DND-41 (cell line): ENCODE results near the gene PTPN1.

Experiments used
- ATAC-seq: fragments of 200-7000 bp; cut with Tn5 transposase; 3 replicates; pipeline ENCODE4 v1.9.1; 2021; ENCODE audit warnings: low read depth; ENCODE audit not compliant: insufficient read depth
- DNase-seq: peaks from one replicate; pipeline ENCODE4 v3.0.0-alpha.2; 2020
- H2AFZ ChIP-seq: 2 replicates; pipeline ENCODE4 v1.6.0; 2012; ENCODE audit warnings: low read depth, low read length
- H3K27ac ChIP-seq: 2 replicates; pipeline ENCODE4 v1.5.1; 2012; ENCODE audit warnings: low read length, inconsistent platforms
- H3K27me3 ChIP-seq: fragments of 200-600 bp; sonication (generic); 2 replicates; pipeline ENCODE4 v1.6.0; 2012; ENCODE audit warnings: low read length, mild to moderate bottlenecking, inconsistent platforms; ENCODE audit not compliant: insufficient read depth, poor library complexity
- H3K36me3 ChIP-seq: 2 replicates; pipeline ENCODE4 v1.5.1; 2012; ENCODE audit warnings: low read length, inconsistent platforms; ENCODE audit not compliant: insufficient read depth
- H3K4me1 ChIP-seq: 2 replicates; pipeline ENCODE4 v1.5.1; 2012; ENCODE audit warnings: mild to moderate bottlenecking, low read length; ENCODE audit not compliant: insufficient read depth
- H3K4me2 ChIP-seq: 2 replicates; pipeline ENCODE4 v1.6.0; 2012; ENCODE audit warnings: mild to moderate bottlenecking, moderate library complexity, low read length, inconsistent platforms; ENCODE audit not compliant: insufficient read depth
- H3K4me3 ChIP-seq, 2 experiments: fragments of 200-600 bp in 1 of 2; shearing (Covaris generic) in 1 of 2; 2 replicates each; pipeline ENCODE4 v1.5.1; 2012 to 2016; ENCODE audit warnings: inconsistent platforms in 2 of 2, low read length in 2 of 2, mild to moderate bottlenecking in 2 of 2, low read depth in 1 of 2, moderate library complexity in 1 of 2
- H3K79me2 ChIP-seq: 2 replicates; pipeline ENCODE4 v1.6.0; 2012; ENCODE audit warnings: low read length, inconsistent platforms; ENCODE audit not compliant: insufficient read depth
- H3K9ac ChIP-seq: 2 replicates; pipeline ENCODE4 v1.6.0; 2012; ENCODE audit warnings: low read depth, mild to moderate bottlenecking, inconsistent platforms, low read length, moderate library complexity
- H3K9me3 ChIP-seq: 2 replicates; pipeline ENCODE4 v1.5.1; 2012; ENCODE audit warnings: low read length, moderate library complexity, mild to moderate bottlenecking, inconsistent platforms; ENCODE audit not compliant: insufficient read depth, severe bottlenecking
- H4K20me1 ChIP-seq: 2 replicates; pipeline ENCODE4 v1.6.0; 2012; ENCODE audit warnings: low read length; ENCODE audit not compliant: insufficient read depth
- EZH2 ChIP-seq: IDR thresholded peaks from 3 replicates; pipeline ENCODE4 v1.6.1; 2012; ENCODE audit warnings: borderline replicate concordance, low read depth, mild to moderate bottlenecking, moderate library complexity, low read length, inconsistent platforms; ENCODE audit not compliant: severe bottlenecking
- TF ChIP-seq, protein P1 (sequence below): IDR thresholded peaks from 2 replicates; pipeline ENCODE4 v1.5.1; 2012; ENCODE audit warnings: borderline replicate concordance, low read length, moderate library complexity, mild to moderate bottlenecking; ENCODE audit not compliant: poor library complexity, severe bottlenecking; ENCODE audit errors: extremely low read depth

Gene PTPN1

DNA sequence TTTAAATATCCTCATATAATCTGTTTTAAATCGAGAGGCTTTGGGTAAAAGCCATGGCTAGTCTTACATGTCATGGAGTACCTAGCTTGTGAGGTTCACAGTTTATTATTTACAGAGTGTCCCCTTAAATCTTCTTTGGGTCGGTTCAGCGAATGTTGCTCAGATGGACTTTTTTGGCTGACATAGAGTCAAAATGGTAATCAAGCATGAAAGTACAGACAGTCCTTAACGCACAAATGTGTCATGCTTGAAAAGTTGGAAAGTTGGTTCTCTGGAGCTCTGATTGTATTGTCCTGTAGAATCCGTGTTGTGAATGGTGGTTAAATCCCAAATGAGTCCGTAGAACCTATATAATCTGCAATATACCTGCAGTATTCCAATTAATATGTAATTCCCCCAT lies 22.0 kb downstream of the PTPN1 start:
- H3K9me3 ChIP-seq, result no peaks in the 10 kb centered on the region
- 0 out of 2 replicates have a peak, but pooled peaks cover 4% of the 10 kb centered on the region for H3K36me3 ChIP-seq
- H3K4me1 ChIP-seq, result no peaks in the 10 kb centered on the region
- no peak overlapping the region for H3K9ac ChIP-seq
- peaks cover 69% of the 10 kb centered on the region for H4K20me1 ChIP-seq
- TF ChIP-seq, protein P1, sequence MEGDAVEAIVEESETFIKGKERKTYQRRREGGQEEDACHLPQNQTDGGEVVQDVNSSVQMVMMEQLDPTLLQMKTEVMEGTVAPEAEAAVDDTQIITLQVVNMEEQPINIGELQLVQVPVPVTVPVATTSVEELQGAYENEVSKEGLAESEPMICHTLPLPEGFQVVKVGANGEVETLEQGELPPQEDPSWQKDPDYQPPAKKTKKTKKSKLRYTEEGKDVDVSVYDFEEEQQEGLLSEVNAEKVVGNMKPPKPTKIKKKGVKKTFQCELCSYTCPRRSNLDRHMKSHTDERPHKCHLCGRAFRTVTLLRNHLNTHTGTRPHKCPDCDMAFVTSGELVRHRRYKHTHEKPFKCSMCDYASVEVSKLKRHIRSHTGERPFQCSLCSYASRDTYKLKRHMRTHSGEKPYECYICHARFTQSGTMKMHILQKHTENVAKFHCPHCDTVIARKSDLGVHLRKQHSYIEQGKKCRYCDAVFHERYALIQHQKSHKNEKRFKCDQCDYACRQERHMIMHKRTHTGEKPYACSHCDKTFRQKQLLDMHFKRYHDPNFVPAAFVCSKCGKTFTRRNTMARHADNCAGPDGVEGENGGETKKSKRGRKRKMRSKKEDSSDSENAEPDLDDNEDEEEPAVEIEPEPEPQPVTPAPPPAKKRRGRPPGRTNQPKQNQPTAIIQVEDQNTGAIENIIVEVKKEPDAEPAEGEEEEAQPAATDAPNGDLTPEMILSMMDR, result no peak
- TF ChIP-seq EZH2, result no peak
- H3K4me2 ChIP-seq, result no peak overlapping the region
- no peak for ATAC-seq
- no peak overlapping the region for H2AFZ ChIP-seq
- H3K27ac ChIP-seq, result no peak overlapping the region
- DNase-seq, result no peak
- no peaks in the 10 kb centered on the region for H3K27me3 ChIP-seq
- H3K79me2 ChIP-seq, result peaks cover 89% of the 10 kb centered on the region
- no peak overlapping the region for H3K4me3 ChIP-seq

GRCh38 chr20:50533061-50533460 lies 22.9 kb downstream of the PTPN1 start:
- Histone ChIP-seq H3K27me3 (no peaks in the 10 kb centered on the region), H2AFZ (no peak overlapping the region), H3K4me1 (no peaks in the 10 kb centered on the region), H3K9ac (no peak overlapping the region), H3K79me2 (peaks cover 89% of the 10 kb centered on the region), H3K4me2 (no peak overlapping the region), H4K20me1 (peaks cover 73% of the 10 kb centered on the region), H3K9me3 (no peaks in the 10 kb centered on the region), H3K4me3 (no peak overlapping the region), H3K27ac (no peak overlapping the region), H3K36me3 (0 out of 2 replicates have a peak, but pooled peaks cover 4% of the 10 kb centered on the region)
- DNase-seq, result no peak
- ATAC-seq, result no peak
- no peak for TF ChIP-seq EZH2
- TF ChIP-seq, protein P1, result no peak

- H3K4me3 ChIP-seq, result no peak overlapping the region
- no peaks in the 10 kb centered on the region for H3K27me3 ChIP-seq
- H4K20me1 ChIP-seq, result peaks cover 75% of the 10 kb centered on the region
- H3K36me3 ChIP-seq, result 0 out of 2 replicates have a peak, but pooled peaks cover 4% of the 10 kb centered on the region
- H3K9me3 ChIP-seq, result no peaks in the 10 kb centered on the region
- no peak overlapping the region for H3K27ac ChIP-seq
- TF ChIP-seq, protein P1, result no peak
- no peak for TF ChIP-seq EZH2
- no peak overlapping the region for H3K4me2 ChIP-seq
- no peaks in the 10 kb centered on the region for H3K4me1 ChIP-seq
- DNase-seq (no peak), ATAC-seq (no peak)
- peaks cover 90% of the 10 kb centered on the region for H3K79me2 ChIP-seq
- no peak overlapping the region for H3K9ac ChIP-seq
- H2AFZ ChIP-seq, result no peak overlapping the region
Measured at GRCh38 chr20:50533464-50533863, 23.3 kb downstream of the PTPN1 start.

DNA sequence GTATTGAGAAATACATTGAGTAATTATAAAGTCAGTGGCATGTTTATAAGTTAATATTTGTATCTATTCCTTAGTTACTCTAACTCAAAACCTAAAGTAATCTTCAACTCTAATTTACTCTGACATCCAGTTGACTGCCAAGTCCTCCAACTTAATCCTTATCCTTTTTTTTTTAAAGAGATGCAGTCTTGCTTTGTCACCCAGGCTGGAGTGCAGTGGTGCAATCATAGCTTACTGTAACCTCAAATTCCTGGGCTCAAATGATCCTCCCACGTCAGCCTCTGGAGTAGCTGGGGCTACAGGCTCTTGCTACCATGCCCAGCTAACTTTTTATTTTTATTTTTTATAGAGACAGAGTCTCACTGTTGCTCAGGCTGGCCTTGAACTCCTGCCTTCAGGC lies 24.4 kb downstream of the PTPN1 start:
- Histone ChIP-seq H4K20me1 (peaks cover 72% of the 10 kb centered on the region), H3K4me1 (no peaks in the 10 kb centered on the region), H3K27ac (no peak overlapping the region), H3K36me3 (no peaks in the 10 kb centered on the region), H3K79me2 (peaks cover 89% of the 10 kb centered on the region), H2AFZ (no peak overlapping the region), H3K27me3 (no peaks in the 10 kb centered on the region), H3K4me3 (no peak overlapping the region), H3K9ac (no peak overlapping the region), H3K9me3 (no peaks in the 10 kb centered on the region), H3K4me2 (no peak overlapping the region)
- DNase-seq (no peak), ATAC-seq (no peak)
- TF ChIP-seq, protein P1, result no peak
- TF ChIP-seq EZH2, result no peak
